HG02884 (cell line): Measurements from ENCODE around the gene CDS1.
A peak's percentile ranks its signal among the peaks of the same experiment; 100 is the strongest.
"Not testable (repeated sequence)": the region's sequence is repeated elsewhere in the genome, so short reads cannot be mapped to it uniquely, and the experiment has no call there.

Experiments
- ATAC-seq: cut with Tn5 transposase; IDR thresholded peaks from one replicate; pipeline ENCODE4 v1.9.1; 2021; ENCODE audit warnings: mild to moderate bottlenecking, moderate library complexity; ENCODE audit not compliant: unreplicated experiment

The CDS1 gene

DNA sequence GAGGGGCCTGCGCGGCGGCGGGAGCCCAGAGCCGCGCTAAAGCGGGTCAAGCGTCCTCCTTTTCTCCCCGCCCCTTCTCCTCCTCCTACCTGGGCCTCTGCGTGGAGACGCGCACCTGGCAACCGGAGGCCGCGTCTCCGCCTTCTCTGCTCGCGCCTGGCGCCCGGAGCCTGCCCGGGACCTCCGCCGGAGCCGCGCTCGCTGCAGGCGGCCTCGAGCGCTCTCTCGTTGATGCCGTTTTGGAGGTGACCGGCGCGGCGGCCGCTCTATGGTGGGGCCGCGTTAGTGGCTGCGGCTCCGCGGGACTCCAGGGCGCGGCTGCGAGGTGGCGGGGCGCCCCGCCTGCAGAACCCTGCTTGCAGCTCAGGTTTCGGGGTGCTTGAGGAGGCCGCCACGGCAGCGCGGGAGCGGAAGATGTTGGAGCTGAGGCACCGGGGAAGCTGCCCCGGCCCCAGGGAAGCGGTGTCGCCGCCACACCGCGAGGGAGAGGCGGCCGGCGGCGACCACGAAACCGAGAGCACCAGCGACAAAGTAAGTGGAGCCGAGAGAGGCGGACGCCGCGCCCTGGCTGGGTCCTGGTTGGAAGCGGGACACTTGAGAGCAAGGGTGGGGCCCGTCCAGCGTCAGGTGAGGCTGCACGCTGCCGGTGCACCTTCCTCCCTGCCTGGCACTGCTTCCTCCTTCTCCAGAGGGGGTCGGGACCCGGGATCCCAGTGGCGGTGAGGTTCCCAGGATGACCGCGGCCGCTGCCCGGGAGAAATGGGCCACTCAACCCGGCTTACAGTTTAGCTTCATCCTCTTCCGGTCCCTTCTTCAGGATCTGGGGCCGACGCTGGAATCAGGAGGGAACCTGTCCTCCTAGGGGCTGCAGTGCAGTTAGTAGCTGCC, at the start of gene CDS1:
Gene CDS1, plus strand, starts transcription at position 140 of the 888 bp plus-strand sequence. Its CDS starts 275 bp downstream, at position 415.
- ATAC-seq = peak; percentile 34

GRCh38 chr4:84535901-84536300, 47.0 kb upstream of the CDS1 start:
- ATAC-seq = no peak

- ATAC-seq = no peak
Measured at GRCh38 chr4:84545093-84545492, 37.8 kb upstream of the CDS1 start.

- no peak for ATAC-seq
Measured at GRCh38 chr4:84547211-84547610, 35.7 kb upstream of the CDS1 start.

- ATAC-seq = not testable (repeated sequence)
Measured at GRCh38 chr4:84549191-84549590, 33.7 kb upstream of the CDS1 start.

- no peak for ATAC-seq
Measured at GRCh38 chr4:84562156-84562555, 20.8 kb upstream of the CDS1 start.

GRCh38 chr4:84563002-84563401, 19.9 kb upstream of the CDS1 start:
- ATAC-seq = no peak

DNA sequence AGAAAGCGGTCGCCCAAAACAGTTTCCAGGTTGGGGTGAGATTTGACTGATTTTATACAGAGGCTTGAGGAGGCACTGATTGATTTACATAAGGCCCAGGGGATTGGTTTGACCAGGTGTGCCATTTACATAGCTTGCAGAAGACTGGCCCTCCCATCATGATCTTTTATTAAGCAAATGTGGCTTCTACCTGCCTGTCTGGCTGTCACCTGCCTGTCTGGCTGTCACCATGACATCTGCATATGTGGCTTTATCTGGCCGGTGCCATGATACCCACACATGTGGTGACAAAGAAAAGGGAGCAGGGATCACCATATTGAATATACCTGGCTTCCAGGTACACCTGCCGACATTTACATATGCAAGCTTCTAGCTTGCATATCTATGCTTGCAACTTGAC, 17.0 kb upstream of the CDS1 start:
- no peak for ATAC-seq

- ATAC-seq = no peak
Measured at GRCh38 chr4:84568496-84568895, 14.4 kb upstream of the CDS1 start.

DNA sequence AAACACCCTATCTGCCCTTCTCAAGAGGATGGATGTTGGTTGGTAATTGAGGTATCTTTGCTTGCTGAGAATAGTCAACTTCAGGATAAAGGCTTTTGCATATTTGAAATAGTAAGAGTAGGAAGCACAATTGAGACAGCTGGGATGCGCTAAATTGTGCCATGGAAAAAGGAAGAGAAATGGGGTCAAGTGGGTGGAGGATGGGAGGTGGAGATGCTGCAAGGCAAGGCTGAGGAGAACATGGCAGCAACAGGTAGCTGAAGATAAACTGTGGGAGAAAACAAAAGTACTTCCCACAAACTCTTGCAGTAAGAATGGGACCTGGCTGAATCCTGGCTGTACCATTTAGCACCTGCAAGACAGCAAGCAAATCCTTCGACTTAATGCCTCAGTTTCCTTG, 13.9 kb upstream of the CDS1 start:
- no peak for ATAC-seq

GRCh38 chr4:84573385-84574068, 9.4 kb upstream of the CDS1 start:
- no peak for ATAC-seq

GRCh38 chr4:84574069-84574720, 8.7 kb upstream of the CDS1 start:
- ATAC-seq = no peak

- ATAC-seq = no peak
Measured at GRCh38 chr4:84578540-84579402, 4.2 kb upstream of the CDS1 start.

DNA sequence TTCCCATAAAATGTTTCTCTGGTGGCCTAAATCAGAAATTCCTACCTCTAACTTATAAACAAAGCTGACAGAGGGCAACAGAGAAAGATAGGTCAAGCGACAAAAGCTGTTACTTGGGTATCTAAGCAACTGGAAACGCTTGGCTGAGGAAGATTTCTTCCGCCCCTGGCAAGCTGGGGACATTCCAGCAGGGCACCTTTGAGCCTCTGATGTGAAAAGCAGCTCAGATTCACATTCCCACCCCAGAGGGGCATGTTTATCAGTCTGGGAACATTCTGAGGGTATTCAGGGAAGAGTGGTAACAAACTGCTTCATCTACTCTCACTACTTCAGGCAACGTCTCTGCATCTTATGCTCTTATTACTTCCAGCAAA, 3.5 kb upstream of the CDS1 start:
- no peak for ATAC-seq

- ATAC-seq = peak; percentile 82
Measured at GRCh38 chr4:84582302-84582987, 482 bp upstream of the CDS1 start.

DNA sequence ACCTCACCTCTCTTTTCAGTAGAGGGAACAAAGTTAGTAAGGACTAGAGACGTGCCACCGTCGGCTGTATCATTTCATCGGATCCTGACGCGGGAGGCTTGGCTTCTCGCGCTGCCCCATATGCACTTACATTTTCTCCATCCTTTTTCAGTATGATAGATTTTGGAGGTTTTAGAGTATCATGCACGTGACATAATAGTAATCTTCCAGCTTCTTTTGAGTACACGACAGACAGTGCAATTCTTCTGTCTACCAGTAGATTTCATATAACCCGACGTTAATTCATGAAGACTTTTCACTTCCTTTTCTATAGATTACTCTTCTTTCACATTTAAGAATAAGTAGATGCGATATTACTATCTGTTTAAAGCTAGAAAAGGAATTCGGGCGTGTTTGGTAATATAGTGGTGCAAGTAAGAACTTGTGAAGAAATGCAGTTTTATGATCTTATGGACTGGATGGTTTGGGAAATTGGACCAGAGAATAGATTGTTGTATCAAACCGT, 1.0 kb downstream of the CDS1 start:
- no peak for ATAC-seq

DNA sequence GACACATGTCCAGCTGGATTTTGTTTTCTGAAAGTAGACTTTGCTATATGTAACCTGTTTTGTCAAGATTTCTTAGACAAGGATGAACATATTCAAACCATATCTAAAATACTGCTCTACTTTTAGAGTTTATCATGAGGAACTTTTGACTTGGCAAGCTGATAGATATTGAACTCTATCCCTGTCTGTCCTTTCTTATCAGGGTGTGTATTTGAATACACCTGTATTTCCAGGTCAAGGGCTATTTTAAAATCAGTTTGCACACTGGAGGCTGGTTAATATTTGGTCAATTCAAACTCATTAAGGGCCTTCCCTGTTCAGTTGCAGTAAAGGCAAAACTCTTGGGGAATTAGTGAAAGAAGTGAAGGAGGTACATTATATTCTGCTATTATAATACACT, 2.3 kb downstream of the CDS1 start:
- ATAC-seq = no peak

DNA sequence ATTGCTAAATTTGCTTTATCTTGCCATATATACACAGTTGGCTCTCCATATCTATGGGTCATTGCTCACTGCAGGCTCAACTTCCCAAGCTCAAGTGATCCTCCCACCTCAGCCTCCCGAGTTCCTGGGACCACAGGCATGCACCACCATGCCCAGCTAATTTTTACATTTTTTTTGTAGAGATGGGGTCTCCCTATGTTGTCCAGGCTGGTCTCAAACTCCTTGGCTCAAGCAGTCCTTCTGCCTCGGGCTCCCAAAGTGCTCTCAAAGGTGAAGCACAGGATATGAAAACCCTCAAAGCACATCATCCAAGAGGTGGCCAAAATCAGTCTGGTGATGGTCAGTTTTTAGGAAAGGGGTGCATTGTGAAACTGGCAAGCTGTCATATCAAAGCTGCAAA, 11.8 kb downstream of the CDS1 start:
- ATAC-seq = no peak

GRCh38 chr4:84596826-84597225, 13.9 kb downstream of the CDS1 start:
- no peak for ATAC-seq

- no peak for ATAC-seq
Measured at GRCh38 chr4:84597450-84597849, 14.5 kb downstream of the CDS1 start.
